ENCODE measurements around the gene PKD1.
A peak's percentile ranks its signal among the peaks of the same experiment; 100 is the strongest.

Gene PKD1

DNA sequence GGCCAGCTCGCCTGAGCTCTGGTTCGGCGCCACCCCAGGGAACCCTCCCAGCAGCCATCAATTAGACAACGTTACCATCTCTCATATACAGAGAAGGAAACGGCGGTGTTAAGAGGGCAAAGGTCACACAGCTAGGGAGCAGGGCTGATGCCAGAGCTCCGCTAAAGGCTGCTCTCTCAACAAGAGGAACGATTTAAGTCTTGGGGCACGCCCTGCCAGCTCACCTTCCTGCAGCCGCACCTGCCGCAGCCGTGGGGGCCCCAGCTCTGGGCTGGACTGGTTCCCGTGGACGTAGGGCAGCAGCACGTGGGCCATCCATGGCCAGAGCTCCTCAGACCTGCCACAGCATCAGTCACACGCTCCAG lies 43.5 kb downstream of the PKD1 start:
- DNase-seq (ENCODE audit: low read depth), result no peak
- TF ChIP-seq, protein P1, sequence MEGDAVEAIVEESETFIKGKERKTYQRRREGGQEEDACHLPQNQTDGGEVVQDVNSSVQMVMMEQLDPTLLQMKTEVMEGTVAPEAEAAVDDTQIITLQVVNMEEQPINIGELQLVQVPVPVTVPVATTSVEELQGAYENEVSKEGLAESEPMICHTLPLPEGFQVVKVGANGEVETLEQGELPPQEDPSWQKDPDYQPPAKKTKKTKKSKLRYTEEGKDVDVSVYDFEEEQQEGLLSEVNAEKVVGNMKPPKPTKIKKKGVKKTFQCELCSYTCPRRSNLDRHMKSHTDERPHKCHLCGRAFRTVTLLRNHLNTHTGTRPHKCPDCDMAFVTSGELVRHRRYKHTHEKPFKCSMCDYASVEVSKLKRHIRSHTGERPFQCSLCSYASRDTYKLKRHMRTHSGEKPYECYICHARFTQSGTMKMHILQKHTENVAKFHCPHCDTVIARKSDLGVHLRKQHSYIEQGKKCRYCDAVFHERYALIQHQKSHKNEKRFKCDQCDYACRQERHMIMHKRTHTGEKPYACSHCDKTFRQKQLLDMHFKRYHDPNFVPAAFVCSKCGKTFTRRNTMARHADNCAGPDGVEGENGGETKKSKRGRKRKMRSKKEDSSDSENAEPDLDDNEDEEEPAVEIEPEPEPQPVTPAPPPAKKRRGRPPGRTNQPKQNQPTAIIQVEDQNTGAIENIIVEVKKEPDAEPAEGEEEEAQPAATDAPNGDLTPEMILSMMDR (conservative IDR thresholded peaks at IDR 0.05; ENCODE audit: low read depth, low read length), result no peak
- H3K4me3 ChIP-seq (ENCODE audit: low read length), result no peak overlapping the region

DNA sequence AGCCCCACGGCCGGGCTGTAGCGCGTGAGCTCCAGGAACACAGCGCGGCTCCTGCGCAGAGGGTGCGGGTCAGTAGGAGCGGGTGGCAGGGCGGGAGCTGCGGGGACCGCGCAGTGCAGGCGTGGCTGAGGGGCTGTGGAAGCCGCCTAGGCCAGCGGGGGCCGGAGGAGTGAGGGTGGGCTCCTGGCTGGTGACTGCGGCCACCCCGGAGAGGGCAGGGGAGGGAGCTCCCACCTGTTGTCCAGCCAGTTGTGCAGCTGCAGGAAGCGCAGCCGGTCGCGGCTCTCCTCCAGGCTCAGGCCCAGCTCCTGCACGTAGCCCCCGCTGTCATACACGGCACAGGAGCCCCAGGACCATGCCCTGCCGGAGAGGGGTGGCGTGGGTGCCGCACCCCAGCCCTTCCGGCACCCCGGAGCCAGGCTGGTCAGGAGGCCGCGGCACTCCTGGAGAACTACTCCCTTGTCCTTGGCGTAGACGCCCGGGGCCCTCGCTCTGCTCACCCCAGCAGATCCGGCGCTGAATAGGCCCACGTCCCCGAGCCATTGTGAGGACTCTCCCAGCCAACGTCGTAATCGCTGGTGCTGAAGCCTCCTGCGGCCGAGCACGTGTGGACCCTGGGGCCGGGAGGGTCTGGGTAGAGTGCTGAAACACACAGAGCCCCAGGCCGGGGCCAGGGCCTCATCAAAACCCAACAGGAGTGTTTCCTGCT lies 44.0 kb downstream of the PKD1 start:
- H3K4me3 ChIP-seq (ENCODE audit: low read length), result peak overlapping the region; percentile 8
- DNase-seq (ENCODE audit: low read depth), result no peak
- TF ChIP-seq, protein P1 (conservative IDR thresholded peaks at IDR 0.05; ENCODE audit: low read depth, low read length), result no peak

DNA sequence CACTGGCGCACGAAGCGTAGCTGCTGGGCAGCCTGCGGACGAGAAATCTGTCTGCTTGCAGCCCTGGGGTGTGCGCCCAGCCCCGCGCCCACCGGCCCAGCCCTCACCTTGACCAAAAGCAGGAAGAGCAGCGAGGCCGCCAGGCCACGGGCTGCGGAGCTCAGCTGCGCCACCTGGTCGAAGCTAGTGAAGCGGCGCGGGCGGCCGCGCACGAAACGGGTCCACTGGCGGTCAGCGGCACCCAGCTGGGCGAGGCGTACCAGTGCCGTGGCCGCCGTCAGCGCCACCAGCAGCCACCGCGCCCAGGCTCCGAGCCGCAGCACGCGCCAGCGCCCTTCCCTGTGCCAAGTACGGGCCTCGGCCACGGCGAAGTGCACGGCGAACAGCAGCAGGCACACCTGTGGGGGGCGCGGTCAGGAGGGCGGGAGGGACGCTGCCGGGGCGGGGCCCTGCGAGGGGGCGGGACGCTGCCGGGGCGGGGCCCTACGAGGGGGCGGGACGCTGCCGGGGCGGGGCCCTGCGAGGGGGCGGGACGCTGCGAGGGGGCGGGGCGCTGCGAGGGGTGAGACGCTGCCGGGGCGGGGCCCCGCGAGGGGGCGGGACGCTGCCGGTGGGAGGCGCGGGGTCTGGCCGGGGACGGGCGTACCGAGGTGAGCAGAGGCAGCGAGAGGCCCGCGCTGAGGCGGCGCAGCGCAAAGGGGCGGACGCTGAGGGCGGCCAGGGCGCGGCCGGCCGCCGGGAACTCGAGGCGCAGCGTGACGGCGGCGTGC lies 44.7 kb downstream of the PKD1 start:
- DNase-seq (ENCODE audit: low read depth), result no peak
- TF ChIP-seq, protein P1 (conservative IDR thresholded peaks at IDR 0.05; ENCODE audit: low read depth, low read length), result peak; percentile 29
- H3K4me3 ChIP-seq (ENCODE audit: low read length), result no peak overlapping the region

DNA sequence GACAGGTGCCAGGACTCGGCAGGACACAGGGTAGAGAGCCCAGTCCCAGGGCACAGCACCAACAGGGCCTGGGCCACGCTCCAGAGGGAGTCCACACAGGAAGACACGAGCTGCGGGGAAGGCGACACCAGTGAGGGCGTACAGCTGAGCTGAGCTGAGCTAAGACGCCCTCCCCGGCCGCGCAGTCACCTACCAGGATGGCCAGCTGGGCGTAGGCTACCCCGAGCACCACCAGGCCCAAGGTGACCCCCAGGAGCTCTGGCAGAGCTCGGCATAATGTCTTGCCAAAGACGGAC lies 45.3 kb downstream of the PKD1 start:
- TF ChIP-seq, protein P1 (conservative IDR thresholded peaks at IDR 0.05; ENCODE audit: low read depth, low read length), result no peak
- H3K4me3 ChIP-seq (ENCODE audit: low read length), result no peak overlapping the region
- no peak for DNase-seq (ENCODE audit: low read depth)

DNA sequence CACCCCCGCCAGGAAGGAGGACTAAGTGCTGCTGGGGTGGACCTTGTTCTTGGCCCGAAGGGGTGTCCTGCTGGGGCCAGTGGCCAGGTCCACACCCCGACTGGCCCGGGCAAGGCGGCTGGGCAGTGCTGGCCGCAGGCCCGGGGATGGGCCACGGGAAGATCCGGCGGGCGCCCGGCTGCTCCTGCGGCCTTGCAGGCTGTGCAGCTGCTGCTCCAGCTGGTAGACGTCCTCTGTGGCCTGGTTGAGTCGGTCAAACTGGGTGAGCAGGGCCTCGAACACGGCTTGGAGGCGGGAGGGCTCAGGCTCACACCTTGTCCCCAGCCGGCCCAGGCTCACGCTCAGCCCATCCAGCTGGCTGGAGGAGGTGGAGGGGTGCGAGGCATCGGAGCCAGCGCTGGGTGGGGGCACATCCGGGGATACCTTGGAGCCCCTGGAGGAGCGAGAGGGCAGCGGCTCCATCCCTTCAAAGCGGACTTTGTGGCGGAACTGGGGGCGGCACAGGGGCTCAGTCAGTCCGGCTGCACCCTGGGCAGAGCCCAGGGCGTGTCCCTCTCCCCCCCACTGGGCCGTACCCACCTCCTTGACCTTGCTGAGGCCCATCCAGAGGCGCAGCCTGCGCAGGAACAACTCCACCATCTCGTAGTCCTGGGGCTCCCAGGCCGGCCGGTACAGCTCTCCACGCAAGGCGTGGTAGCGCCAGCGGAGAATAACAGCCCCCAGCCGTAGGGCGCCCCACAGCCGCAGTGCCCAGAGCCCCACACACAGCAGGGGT lies 45.8 kb downstream of the PKD1 start:
- H3K4me3 ChIP-seq (ENCODE audit: low read length), result no peak overlapping the region
- DNase-seq (ENCODE audit: low read depth), result no peak
- TF ChIP-seq, protein P1 (conservative IDR thresholded peaks at IDR 0.05; ENCODE audit: low read depth, low read length), result no peak

DNA sequence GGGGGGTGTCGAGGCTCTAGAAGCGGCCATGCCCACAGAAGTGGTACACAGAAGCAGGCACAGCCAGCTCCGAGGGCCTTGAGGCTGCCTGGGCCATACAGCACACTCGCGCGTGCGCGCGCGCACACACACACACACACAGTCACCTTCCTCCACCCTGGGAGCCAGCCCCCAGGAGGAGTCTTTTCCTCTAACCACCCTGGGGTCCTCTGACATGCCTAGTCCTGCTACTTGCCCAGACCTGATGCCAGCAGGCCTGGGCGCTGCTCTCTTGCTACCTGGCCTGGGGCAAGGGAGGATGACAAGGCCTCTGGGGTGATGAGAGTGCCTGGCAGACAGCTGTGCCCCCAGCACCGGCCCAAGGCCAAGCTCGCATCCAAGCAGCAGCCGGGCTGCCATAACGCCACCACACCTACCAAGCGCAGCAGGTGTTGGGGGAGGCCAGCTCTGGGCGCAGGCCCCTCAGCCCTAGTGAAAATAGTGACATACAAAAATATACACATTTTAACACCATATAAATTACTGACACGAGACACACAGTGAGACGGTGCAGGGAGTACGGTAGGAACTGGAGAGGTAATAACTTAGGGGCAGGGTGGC lies 46.8 kb downstream of the PKD1 start:
- no peak for DNase-seq (ENCODE audit: low read depth)
- no peak overlapping the region for H3K4me3 ChIP-seq (ENCODE audit: low read length)
- TF ChIP-seq, protein P1 (conservative IDR thresholded peaks at IDR 0.05; ENCODE audit: low read depth, low read length), result no peak
